GM21423 (cell line): Measurements from ENCODE around the gene WDPCP.
"Not testable (repeated sequence)": the region's sequence is repeated elsewhere in the genome, so short reads cannot be mapped to it uniquely, and the experiment has no call there.

Experiments
- ATAC-seq: cut with Tn5 transposase; IDR thresholded peaks from one replicate; pipeline ENCODE4 v1.9.1; 2021; ENCODE audit warnings: mild to moderate bottlenecking, moderate library complexity; ENCODE audit not compliant: unreplicated experiment

The WDPCP gene

DNA sequence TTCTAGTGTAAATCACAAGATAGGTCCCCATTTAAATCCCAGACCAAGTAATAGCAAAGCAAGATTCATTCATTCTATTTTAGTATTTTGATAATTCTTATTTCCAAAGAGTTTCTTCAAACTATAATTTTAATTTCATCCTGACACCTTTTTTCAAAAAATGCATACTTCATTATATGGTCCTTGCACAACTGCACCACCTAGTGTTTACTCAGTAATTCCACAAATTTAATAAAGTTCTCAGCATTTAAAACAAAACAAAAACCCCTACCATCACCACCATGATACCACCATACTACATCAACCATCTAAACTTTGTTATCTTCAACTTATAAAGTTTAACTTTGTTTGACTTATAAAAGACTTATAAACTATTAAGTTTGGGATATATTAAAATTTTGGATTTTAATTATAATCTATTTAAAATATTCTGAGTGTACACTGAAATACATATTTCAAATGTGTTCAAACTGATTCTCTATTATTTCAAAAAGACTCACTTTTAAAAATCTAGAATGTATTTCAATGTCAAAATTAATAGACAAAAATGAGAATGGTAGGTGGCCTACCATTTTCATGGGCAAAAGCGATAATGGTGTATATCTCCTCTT, 44.2 kb downstream of the WDPCP start:
- ATAC-seq, result no peak

GRCh38 chr2:63539416-63540162, 48.7 kb downstream of the WDPCP start:
- no peak for ATAC-seq

GRCh38 chr2:63538390-63538789, 49.9 kb downstream of the WDPCP start:
- no peak for ATAC-seq

DNA sequence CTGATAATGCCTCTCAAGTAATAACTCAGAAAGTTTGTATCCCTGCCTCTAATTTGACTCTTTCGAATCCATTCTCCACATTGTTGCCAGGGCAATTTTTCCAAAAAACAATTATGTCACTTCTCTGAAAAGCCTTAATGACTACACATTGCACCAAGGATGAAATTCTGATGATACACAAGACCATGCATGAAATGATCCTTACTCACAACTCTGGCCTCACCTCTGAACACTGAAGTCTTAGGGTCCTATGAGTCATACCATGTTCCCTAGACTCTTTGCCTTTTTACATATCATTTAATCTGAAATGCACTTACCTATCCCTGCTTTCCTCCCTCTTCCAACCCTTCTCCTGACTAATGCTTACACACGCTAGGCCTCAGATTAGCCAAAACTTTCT, 51.0 kb downstream of the WDPCP start:
- ATAC-seq, result no peak

GRCh38 chr2:63530704-63531279, 57.5 kb downstream of the WDPCP start:
- ATAC-seq, result no peak

- no peak for ATAC-seq
These were observed 62.4 kb downstream of the WDPCP start for GRCh38 chr2:63525905-63526304.

DNA sequence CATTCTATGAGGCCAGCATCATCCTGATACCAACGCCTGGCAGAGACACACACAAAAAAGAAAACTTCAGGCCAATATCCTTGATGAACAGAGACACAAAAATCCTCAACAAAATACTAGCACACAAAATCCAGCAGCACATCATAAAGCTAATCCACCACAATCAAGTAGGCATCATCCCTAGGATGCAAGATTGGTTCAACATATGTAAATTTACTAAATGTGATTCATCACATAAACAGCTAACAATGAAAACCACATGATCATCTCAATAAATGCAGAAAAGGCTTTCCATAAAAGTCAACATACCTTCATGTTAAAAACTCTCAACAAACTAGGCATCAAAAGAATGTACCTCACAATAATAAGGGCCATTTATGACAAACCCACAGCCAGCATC, 65.3 kb downstream of the WDPCP start:
- no peak for ATAC-seq

DNA sequence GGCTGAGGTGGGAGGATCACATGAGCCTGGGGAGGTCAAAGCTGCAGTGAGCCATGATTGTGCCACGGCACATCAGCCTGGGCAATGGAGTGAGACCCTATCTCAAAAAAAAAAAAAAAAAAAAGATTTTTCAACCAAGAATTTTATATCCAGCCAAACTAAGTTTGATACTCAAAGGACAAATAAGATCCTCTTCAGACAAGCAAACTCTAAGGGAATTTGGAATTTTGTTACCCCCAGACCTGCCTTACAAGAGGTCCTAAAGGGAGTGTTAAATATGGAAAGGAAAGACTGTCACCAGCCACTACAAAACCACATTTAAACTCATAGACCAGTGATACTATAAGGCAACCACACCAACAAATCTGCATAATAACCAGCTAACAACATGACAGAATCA, 67.5 kb downstream of the WDPCP start:
- no peak for ATAC-seq

GRCh38 chr2:63514781-63515180, 73.5 kb downstream of the WDPCP start:
- ATAC-seq, result no peak

DNA sequence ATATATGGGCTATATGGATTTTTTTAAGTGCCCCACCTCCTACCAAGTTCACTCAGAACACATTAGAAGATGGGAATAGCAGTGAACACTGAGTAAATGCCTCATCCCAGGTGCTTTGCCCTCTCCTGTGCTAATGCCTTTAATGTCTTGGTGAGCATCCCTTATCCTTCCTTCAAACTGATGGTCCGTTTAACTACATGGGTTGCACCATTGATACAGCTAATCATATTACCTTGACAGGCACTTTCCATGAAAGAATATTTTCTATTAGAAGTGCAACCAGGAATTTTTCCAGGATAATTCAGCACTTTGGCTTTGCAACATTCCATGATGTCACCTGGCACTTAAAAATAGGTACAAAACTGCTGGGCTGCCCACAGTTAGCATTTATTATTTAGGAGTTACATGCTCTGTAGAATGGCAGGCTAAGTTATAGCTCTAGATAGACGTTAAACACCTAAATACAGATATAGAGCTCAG, 74.0 kb downstream of the WDPCP start:
- no peak for ATAC-seq

GRCh38 chr2:63506320-63506719, 82.0 kb downstream of the WDPCP start:
- ATAC-seq, result no peak

DNA sequence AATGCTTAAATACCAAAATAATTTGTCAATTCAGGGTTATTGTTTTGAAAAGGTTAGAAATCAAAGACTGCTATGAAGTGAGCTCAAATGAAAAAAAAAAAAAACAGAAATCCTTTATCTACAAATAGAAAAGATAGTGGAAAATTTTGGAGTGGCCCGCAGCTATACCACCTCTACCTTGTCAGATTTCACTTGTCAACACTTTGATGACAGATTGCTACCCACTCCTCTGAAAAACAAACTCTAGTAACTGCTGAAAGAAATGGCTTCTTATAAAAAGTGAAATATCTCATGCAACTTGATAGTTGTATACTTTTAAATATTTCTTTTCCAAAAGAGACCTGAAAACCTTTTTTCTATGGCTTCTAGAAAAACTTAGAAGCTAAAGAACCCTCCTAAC, 84.5 kb downstream of the WDPCP start:
- ATAC-seq, result no peak

GRCh38 chr2:63500398-63500797, 87.9 kb downstream of the WDPCP start:
- ATAC-seq, result no peak

GRCh38 chr2:63497576-63497975, 90.7 kb downstream of the WDPCP start:
- no peak for ATAC-seq

- ATAC-seq, result no peak
These were observed 93.3 kb downstream of the WDPCP start for GRCh38 chr2:63494968-63495367.

DNA sequence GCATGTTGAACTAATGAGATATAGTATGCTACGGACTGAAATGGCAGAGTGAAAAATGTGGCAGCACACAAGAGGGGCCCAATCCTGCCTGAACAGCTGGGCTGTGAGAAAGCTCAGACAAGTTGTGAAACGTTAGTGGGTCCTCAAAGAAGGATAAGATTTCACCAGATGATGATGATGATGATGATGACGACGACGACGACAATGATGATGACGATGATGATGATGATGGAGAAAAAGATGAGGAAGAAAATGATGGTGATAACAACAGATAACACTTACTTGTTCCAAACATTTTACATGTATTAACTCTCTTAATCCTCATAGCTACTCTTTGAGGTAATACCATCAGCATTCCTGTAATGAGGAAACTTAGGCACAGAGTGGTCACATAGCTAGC, 94.2 kb downstream of the WDPCP start:
- no peak for ATAC-seq

GRCh38 chr2:63488118-63488713, 100.1 kb downstream of the WDPCP start:
- no peak for ATAC-seq

GRCh38 chr2:63486861-63487290, 101.4 kb downstream of the WDPCP start:
- ATAC-seq, result no peak

GRCh38 chr2:63484901-63485300, 103.4 kb downstream of the WDPCP start:
- ATAC-seq, result no peak

- no peak for ATAC-seq
These were observed 103.8 kb downstream of the WDPCP start for GRCh38 chr2:63484481-63484880.

DNA sequence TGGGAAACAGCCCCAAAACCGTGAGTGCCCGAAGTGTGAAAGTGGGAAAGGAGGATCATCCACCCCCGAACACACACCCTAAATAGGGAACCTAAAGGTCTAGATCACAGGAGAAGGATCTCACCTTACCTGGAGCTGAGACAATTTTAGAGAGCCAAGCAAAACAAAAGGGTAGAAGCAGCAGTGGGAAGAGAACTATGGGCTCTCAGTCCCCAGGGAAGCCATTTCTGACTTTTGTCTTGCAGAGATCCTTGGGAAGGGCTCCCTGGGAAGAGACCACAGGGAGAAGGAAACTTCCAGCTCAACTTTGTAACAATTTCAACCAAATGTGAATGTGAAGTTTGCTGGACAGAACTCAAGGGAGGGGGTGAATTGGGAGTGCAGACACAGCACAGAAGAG, 110.6 kb downstream of the WDPCP start:
- ATAC-seq, result no peak

GRCh38 chr2:63469313-63469712, 119.0 kb downstream of the WDPCP start:
- not testable (repeated sequence) for ATAC-seq
